SW480 (cell line): ENCODE data around the gene YWHAB.
A peak's percentile ranks its signal among the peaks of the same experiment; 100 is the strongest.
"Not testable (repeated sequence)": the region's sequence is repeated elsewhere in the genome, so short reads cannot be mapped to it uniquely, and the experiment has no call there.

Source experiments
- DNase-seq: peaks from one replicate; pipeline ENCODE4 v3.0.0-alpha.2; 2016; ENCODE audit warnings: low spot score

The YWHAB gene

DNA sequence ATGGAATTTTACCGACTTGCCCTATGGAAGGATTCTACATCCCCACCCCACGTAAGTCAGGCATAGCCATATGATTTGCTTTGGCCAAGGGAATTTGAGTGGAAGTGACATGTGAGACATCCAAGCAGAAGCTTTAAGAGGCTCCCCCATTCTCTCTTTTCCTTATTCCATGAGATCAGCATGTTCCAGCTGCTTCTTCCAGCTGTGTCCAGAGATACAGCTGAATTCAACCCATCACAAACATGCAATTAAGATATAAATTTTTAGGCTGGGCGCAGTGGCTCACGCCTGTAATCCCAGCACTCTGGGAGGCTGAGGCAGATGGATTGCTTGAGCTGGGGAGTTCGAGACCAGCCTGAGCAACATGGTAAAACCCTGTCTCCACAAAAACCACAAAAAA, 16.0 kb upstream of the YWHAB start:
- no peak for DNase-seq

DNA sequence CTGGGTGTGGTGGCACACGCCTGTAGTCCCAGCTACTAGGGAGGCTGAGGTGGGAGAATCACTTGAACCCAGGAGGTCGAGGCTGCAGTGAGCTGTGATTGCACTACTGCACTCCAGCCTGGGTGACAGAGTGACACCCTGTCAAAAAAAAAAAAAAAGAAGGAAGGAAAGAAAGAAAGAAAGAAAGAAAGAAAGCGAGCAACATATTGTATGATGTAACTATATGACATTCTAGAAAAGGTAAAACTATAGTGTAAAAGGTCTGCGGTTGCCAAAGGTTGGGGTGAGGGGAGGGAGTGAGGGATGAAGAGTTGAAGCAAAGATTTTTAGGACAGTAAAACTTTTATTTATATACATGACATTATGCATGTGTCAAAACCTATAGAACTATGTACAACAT, 3.1 kb upstream of the YWHAB start:
- not testable (repeated sequence) for DNase-seq

DNA sequence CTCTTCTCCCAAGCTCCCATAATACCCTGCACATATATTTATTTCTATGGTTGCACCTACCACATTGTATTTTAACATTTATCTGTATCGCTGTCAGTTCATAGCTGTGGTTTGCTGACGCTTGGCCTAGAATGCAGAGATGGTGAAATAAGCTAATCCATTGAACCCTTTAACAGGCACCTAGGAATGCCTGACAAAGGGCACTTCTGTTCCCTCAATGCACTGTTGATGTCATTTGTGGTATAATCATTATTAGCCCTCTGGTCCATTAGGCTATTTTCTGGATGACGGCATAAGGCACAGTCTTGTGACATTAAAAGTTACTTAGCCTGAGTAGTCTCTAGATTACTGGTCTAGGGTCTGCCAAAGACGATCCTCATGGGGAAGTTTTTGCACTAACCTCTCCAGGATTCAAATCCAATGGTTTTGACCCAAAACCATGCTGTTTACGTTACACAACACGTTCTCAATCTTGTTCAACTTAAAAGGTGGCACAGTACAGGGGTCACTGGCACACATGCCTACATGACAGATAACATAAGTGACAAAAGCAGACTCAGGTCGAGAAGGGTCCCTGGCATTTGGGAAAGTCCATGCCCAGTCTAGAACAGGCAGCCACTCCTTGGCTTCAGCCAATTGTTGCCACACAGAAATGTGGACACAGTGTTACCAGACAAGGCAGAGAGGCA, 2.1 kb upstream of the YWHAB start:
- DNase-seq: no peak

DNA sequence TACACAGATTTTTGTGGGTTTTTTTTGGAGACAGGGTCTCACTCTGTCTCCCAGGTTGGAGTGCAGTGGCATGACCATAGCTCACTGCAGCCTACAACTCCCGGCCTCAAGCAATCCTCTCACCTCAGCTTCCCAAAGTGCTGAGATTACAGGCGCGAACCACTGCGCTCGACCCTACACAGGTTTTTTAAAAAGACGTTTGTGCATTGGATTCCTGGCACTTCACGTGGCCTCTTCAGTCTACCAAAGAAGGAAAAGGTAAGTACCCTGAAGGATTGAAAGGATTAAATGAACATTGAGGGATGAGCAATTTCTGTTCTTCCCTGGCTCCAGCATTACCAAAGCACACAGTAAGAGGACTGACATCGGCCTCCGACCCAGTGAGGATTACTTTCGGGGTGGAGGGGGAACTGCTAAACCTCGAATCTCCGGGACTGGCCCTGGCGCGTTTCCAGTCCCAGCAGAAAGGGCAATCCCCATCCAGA, 556 bp upstream of the YWHAB start:
- no peak for DNase-seq

DNA sequence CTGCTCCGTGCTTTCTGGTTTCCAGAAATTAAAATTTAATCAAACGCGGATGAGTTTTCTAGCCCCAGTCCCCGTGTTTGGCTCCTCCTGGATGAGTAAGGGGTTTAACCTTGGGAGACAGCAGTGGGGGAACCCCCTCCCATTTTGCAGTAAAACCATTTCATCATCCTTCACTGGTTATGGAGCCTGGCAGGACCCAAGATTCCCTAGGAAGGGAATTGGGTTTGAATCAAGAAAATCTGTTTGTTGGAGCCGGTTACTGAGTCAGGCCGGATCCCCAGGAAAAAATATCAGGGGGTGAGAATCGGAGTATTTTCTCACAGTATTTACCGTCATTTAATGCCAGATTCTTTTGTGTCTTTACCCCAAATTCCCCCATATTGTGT, 754 bp downstream of the YWHAB start:
- DNase-seq: no peak

DNA sequence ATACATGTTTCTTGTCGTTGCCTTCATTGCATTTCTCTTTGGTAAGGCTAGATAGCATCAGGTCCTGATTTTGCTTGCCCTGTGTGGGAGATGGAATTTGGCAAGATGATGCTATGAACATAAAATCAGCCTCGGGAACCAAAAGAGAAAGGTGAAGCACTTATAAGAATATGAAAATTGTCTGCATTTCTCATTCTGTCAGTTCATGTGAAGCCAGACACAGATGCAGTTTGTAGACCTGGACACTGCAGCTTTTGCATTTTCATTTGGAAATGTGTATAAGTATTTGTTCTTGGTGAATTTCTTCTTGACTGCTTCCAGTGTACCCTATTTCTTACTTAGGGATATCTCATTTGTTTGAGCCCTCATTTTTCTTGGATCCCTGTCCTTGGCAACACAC, 1.3 kb downstream of the YWHAB start:
- DNase-seq: no peak

DNA sequence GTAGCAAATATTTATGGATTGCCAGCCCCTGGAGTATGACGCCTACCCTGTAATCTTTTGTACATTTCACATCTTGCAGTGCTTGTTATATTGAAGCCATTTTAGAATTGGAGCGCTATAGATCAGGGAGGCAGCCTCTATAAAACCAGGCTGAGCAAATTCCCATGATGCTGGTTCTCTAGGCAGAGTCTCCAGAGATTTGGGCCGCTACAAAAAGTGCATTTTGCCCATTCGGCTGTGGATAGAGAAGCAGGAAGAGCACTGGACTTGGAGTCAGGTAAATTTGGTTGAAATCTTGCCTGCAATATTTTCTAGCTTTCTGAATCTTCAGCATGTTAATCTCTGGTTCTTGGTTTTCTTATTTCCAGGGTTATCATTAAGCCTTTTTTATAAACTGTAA, 2.0 kb downstream of the YWHAB start:
- DNase-seq: no peak

DNA sequence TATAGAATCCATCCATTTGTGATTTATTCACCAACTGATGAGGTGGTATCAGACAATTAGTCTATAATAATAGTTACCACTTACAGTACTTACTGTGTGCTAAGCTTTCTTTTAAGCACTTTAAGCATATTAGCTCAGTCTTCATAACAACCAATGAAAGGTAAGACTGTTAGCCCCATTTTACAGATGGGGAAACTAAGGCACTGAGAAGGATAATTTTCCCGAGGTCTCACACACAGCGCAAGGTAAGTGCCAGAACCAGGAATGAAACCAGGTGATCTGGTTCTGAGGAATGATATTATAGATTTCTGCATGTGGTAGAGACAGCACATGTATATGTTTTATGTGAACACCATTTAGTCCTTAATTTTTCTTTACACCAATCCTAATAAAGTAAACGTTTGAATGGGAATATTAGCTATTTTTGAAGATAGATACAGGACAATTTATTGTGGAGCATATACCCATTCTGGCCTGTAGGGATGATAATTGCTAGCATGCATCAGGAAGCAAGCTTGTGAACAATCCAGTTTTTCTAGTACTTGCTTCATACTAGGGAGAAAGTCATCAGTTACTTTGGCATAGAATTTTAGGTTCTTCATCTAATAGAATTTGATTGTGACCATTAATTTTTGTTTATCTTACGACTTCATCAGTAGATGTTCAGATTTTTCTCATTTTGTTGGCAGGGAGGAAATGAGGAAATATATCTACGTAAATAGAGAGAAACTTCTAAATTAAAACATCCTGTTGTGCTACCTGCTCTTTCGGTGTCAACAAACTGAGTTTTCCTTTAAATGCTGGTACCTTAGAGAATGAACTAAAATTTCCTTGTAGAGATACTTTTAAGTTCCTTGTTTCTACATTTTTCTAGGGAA, 3.0 kb downstream of the YWHAB start:
- DNase-seq: no peak

DNA sequence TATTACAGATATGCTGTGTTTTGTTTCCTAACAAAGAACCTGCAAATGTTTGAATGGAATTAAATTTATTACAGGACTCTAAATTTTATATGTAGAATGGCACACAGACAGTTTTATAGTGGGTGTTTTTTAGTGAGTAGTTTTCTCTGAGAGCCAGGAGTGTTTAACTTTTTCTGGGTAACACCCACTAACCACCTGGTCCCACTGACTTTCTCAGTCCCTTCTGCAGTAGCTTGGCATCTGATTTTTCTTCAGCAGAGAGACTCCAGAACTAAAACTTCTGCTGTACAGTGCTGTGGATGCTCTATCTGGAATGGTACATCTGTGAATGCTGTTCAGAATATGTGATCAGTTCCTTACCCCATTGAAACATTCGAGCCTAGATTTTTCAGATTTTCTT, 6.3 kb downstream of the YWHAB start:
- DNase-seq: no peak

DNA sequence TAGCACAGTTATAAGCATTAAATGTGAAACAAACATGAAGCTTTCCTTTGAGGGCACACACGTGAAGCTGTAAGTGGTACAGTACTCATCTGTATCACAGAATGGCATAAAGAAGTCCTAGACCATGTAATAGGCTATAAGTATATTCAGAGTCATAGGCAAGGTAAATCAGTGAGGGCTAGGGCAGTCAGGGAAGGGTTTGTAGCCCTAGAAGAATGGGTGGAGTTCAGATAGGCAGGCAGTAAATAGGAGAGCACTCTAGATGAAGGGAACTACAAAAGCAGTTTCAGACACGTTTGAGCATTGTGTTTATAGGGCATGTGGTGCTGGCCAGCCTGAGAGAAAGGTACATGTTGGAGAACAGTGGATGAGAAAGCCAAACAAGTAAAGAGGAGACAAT, 9.5 kb downstream of the YWHAB start:
- DNase-seq: no peak

DNA sequence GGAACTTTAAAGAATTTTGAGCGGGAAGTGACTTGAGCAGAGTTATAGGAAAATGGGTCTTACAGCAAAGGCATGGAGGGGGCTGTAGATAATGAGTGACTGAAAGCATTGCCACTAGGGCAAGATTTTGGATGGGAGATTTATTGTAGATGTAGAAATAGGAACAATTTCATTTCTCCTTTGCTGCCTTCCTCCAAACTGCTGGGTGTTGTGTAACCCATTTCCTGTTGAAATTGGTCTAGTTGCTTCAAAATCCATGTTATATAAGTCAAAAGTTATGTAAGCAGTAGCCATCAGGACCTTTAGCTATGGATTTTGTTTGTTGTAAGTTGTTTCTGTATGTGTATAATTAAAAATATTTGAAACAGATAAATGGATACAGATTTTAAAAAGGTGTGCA, 11.1 kb downstream of the YWHAB start:
- no peak for DNase-seq

DNA sequence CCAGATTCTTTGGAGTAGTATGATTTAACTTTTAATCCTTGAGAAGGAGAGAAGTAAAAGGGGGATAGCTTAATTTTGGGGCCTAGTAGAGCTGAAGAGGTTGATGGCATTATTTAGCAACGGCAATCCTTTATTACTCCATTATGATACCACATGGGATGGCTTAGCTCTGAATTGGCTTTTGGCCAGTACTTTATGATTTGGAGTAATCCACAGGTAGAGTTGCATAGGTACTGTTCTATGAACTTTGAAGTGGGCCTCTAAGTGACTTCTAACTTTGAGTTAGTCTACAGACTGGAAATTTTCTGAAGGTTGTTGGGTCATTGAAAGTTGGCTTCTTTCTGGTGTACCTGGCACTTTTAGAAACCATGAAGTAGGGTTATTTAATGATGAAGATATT, 11.6 kb downstream of the YWHAB start:
- no peak for DNase-seq

DNA sequence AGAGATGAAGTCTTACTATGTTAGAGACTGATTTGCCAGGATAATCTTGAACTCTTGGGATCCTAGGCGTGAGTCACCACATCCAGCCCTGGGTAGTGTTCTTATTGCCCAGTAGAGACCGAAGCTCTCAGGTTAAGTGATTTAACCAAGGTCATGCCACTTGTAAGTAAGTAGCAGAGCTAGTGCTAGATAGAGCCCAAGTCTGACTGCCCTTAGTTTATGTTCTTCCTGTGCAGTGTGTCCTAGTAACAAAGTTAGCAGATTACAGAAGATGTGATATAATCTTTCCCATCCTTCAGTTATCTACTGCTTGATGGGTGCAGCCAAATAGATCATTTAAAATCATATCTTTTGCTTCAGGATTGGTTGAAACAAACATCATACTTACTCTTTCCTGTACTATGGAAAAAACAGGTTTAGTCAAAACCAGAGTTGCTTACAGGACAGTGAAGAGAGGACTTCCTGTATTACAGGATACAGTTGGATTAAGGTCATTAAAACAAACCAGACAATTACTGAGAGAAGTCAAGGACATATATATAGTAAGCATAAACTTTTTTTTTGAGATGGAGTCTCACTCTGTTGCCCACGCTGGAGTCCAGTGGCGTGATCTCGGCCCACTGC, 14.8 kb downstream of the YWHAB start:
- no peak for DNase-seq

DNA sequence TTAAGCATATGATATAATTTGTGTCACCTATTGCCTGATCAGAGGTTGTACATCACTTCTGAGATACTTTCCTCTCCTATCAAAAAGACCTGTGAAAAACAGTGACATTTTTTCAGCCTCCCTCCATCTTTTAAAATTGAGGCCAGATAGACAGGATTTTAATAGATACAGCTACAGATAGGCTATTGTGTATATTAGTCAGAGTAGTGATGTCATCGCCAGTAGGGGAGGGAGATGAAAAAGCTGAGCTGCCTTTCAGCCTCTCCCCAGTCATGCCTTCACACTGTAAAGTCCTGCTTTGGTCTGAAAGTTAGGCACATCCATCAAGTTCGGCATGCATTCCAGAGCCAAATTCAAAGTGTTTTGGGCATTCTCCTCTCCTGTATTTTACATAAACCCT, 16.5 kb downstream of the YWHAB start:
- DNase-seq: no peak

DNA sequence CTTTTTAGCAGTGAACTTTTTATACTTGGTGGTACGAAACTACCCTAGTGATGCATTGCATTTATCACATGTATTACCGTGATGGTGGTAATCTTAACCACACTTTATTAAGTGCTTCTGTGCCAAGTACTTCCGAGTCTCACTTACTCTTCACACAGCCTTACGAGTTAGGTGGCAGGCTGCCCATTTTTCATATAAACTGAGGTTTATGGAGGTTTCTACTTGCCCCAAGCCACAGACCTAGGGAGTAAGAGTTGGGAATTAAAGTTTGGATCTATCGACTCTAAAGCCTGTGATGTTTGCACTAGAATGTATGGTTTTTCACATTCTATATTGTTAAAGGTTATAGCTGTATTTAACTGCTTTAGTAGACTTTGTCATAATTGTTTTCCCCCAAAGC, 18.9 kb downstream of the YWHAB start:
- DNase-seq: no peak

DNA sequence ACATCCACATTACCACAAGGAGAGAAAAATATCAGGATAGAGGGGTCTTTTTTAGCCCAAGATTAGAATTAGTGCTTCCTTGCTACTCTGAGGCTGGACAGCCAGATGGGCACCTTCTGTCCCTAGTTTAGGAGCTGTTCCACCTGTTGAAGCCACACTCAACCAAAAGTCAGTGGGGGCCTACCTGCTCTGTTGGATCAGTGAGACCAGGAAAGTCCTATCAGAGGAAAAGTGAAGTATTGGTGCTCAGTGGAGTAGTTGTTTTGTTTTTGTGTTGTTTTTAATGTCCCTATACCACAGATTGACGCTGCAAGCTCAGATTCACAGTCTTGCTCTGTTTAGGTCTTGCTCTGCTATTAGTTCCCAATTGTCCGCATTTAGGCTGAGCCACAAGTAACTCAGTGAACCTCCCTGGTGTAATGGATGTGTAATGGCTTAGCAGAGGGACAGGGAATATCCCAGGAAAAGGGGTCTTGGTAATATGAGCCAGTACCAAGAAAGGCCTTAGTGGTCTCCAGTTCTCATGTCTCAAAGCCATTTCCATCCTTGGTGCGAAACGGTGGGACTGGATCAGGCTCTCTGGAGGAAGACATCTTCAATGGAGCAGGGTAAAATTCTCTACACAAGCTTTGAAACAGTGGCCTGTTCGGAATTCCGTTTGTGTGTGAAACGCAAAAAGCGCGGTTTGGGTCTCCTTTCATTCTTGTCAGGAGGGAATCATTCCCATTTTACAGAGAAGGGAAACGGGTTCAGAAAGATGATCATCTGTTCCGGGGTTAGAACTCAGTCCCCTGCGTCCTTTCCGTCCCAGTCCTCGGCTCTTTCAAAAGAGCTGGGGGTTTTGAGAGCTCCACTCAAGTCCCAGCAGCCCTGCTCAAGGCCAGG, 23.7 kb downstream of the YWHAB start:
- DNase-seq: no peak

DNA sequence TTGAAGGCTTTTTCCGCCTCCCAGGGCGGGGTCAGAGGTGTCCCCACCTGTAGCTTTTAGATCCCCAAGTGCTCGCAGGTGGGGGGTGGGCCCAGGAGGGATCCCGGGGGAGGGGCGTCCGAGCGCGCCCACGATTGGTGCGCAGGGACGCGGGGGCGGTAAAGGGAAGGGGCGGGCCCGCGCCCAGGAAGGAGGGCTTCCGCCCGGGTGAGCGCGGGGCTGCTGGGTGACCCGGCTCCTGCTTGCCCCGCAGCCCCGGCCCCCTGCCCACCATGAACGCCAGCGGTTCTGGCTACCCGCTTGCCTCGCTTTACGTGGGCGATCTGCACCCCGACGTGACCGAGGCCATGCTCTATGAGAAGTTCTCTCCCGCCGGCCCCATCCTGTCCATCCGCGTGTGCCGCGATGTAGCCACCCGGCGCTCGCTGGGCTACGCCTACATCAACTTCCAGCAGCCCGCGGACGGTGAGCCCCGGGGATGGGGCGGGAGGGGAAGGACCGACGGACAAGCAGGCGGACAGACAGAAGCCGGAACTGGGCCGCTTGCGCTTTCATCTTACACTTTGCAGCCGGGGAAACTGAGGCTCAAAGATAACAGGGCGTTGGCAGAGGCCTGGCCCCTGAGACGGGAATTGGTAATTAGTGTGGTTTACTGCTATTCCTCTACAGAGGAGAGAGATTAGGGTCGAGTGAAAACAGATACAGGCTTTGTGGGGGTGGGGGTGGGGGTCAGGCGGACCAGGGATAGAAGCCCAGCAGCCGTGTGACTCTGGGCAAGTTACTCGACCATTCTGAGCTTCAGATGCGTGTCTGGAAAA, 24.6 kb downstream of the YWHAB start, which contains the start of gene PABPC1L:
TSS of gene PABPC1L (plus strand) at position 189 of the 818 bp plus-strand sequence. CDS start at position 273, 84 bp downstream.
- DNase-seq: peak; percentile 90

DNA sequence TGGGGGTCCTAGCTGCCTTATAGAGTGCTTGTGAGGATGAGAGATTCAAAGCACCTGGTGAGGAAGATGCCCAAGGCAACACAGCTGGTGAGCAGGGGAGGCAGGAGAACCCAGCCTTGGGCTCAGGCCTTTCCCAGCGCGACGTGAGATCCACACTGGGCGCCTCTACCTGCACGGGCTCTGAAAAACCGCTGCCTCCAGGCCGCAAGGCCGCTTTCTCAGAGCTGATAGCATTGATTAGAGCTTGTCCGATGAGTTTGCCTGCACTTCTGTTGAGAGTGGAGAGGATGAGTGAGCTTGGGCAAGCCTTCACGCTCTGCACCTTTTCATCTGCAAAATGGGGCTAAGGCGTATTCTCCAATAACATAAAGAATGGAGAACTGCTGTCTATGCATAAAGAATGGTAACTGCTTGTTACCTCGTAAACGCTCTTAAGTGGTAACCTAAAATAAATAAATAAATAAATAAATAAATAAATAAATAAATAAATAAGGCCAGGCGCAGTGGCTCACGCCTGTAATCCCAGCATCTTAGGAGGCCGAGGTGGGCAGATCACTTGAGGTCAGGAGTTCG, 25.3 kb downstream of the YWHAB start:
- DNase-seq: no peak

DNA sequence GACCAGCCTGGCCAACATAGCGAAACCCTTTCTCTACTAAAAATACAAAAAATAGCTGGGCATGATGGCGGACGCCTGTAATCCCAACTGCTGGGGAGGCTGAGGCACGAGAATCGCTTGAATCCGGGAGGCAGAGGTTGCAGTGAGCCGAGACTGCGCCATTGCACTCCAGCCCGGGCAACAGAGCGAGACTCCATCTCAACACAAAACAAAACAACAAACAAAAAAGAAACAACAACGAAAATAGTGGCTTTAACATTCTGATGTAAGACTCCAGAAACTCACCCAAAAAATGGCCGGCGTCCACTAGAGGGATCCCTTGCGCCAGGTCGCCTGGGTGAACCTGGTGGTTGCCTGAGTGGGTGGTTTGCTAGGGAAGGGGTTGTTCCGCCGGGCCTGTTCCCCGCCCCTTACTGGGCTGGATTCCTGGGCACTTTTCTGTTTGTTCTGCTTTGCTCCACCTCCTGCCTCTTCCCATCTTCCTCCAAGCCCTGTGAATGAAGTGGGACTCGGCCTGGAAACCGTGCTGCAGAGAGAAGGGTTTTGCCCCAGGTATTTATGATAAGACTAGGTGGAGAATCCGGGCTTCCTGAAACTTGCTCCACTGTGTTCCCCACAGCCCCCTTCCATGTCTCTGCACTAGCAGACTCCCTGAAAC, 25.9 kb downstream of the YWHAB start:
- DNase-seq: peak; percentile 74

DNA sequence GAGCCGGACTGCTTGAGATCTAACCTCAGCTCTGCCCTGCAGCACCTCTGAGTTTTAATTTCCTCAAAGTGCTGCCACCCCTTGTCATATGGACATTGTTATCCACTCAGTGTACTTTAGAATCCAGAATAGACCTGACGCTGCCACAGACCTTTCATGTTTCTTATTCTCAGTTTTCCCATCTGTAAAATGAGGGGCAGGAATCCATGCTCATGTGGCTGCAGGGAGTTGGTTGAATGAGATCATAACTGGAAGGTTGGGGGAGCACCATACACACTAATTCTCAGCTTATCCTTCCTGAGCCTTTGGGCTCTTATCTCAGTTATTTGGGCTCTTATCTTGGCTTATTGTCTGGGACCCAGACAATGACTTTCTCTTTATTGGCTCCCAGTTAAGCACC, 26.7 kb downstream of the YWHAB start:
- no peak for DNase-seq
